A549 treated with Mapracorat at 1 μM for 4 hours (cell line): ENCODE measurements around the gene CYTH1. TPM values are rescaled to one million over a fixed set of nuclear protein-coding genes. Genes with fewer than 3 reads are reported as not detected.

Experiments
- total RNA-seq: library from RNA; stranded (reverse); fragments of 200-300 nt; extraction: Qiagen RNA extraction; gene quantifications from 5 replicates; pipeline ENCODE4 v1.2.3, GENCODE V29; 2022

CYTH1 gene
- total RNA-seq: 53.6 to 72.2 TPM (median 63.6 TPM) in 5 replicates

GRCh38 chr17:78781893-78782304, at the start of gene CYTH1:
Gene CYTH1 (minus strand): TSS chr17:78782273. CDS start chr17:78782223, 50 bp downstream.

Other genes starting within 250 kb of the CYTH1 start
- 0.80 to 1.2 TPM (median 0.98 TPM) in 5 replicates for gene DNAH17, start 204.9 kb downstream of the CYTH1 start, total RNA-seq
- 50.5 to 62.2 TPM (median 58.6 TPM) in 5 replicates for gene USP36, start 58.5 kb upstream of the CYTH1 start, total RNA-seq
- gene CEP295NL, start 120.9 kb upstream of the CYTH1 start, total RNA-seq: 0.18 to 0.58 TPM (median 0.27 TPM) in 5 replicates
- gene TIMP2, start 143.1 kb upstream of the CYTH1 start, total RNA-seq: 189 to 242 TPM (median 225 TPM) in 5 replicates
- gene LGALS3BP, start 197.7 kb upstream of the CYTH1 start, total RNA-seq: 71.1 to 83.5 TPM (median 79.8 TPM) in 5 replicates
- 66.7 to 84.5 TPM (median 78.5 TPM) in 5 replicates for gene CANT1, start 227.5 kb upstream of the CYTH1 start, total RNA-seq
- 41.8 to 54.0 TPM (median 46.9 TPM) in 5 replicates for gene C1QTNF1, start 241.9 kb upstream of the CYTH1 start, total RNA-seq